PC-3 (cell line): ENCODE measurements around the gene PIGK.

Experiments
- EZH2 ChIP-seq: fragments of 300-600 bp; sonication (generic); IDR thresholded peaks from one replicate; pipeline ENCODE4 v1.6.1; 2017; ENCODE audit warnings: antibody characterized with exemption, mild to moderate bottlenecking, low read length; ENCODE audit not compliant: unreplicated experiment
- TF ChIP-seq, protein P1 (sequence below): fragments of 300-600 bp; sonication (generic); conservative IDR thresholded peaks from 2 replicates; pipeline ENCODE4 v1.5.1; 2017; ENCODE audit warnings: antibody characterized with exemption, low read depth, mild to moderate bottlenecking, low read length

DNA sequence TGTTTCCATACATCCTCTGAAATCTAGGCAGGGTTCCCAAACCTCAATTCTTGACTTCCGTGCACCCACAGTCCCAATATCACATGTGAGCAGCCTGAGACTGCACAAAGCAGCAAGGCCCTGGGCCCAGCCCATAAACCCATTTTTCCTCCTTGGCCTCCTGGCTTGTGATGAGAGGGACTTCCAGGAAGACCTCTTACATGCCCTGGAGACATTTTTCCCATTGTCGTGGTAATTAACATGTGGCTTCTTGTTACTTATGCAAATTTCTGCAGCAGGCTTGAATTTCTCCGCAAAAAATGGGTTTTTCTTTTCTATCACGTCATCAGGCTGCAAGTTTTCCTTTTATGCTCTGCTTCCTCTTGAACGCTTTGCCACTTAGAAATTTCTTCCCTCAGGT lies 3.3 kb upstream of the PIGK start:
- TF ChIP-seq, protein P1, sequence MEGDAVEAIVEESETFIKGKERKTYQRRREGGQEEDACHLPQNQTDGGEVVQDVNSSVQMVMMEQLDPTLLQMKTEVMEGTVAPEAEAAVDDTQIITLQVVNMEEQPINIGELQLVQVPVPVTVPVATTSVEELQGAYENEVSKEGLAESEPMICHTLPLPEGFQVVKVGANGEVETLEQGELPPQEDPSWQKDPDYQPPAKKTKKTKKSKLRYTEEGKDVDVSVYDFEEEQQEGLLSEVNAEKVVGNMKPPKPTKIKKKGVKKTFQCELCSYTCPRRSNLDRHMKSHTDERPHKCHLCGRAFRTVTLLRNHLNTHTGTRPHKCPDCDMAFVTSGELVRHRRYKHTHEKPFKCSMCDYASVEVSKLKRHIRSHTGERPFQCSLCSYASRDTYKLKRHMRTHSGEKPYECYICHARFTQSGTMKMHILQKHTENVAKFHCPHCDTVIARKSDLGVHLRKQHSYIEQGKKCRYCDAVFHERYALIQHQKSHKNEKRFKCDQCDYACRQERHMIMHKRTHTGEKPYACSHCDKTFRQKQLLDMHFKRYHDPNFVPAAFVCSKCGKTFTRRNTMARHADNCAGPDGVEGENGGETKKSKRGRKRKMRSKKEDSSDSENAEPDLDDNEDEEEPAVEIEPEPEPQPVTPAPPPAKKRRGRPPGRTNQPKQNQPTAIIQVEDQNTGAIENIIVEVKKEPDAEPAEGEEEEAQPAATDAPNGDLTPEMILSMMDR, result no peak
- no peak for TF ChIP-seq EZH2
